C1 segment of cervical spinal cord (tissue), 14 donors: ENCODE data around the gene PALLD.
A peak's percentile ranks its signal among the peaks of the same experiment; 100 is the strongest.

ENCODE experiments used
- DNase-seq, 14 donors: peaks; one replicate each; lab custom pipeline; 2025; lab: John Stamatoyannopoulos, UW

The PALLD gene

DNA sequence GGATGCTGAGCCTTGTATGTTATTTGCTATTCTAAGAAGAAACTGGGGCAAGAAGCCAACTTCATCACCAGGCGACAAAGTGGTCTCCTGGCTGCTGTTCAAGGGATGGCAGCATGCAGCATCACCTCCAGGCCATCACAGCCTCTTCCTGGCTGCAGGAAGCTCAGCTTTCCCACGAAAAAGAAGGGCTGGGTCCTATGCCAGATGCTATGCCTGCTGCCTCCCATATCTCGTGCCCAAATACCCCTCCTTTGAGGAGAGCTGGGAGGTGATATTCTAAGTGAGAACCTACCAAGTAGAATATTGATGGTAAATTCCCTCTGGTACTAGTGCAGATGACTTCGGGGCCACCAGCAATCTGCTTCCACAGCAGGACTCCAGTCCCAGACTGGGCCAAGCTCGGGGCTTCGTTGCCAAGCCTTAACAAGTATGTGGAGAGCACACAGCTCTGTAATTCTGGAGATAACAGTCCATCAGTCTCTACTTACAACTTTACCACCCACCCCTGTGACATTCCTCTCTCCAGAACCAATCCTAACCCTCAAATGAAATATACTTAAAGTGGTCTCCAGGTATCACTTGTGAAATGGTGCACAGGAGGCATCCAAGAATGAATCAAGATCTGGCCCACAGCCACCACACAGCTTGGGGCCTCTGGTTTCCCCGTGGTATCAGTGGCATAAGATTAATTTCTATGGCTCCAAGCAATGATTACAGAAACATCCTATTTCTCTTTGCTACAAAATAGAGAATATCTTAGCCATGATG lies 149.3 kb downstream of the PALLD start:
- DNase-seq = peak in 2 of 14 donors; percentile 5 to 78

GRCh38 chr4:168647646-168648375 lies 151.0 kb downstream of the PALLD start:
- no peak for DNase-seq

GRCh38 chr4:168648494-168648893 lies 151.6 kb downstream of the PALLD start:
- DNase-seq = no peak

- no peak for DNase-seq
Measured at GRCh38 chr4:168648929-168649328, 152.1 kb downstream of the PALLD start.

GRCh38 chr4:168651374-168651773 lies 154.5 kb downstream of the PALLD start:
- DNase-seq = no peak

GRCh38 chr4:168651864-168652263 lies 155.0 kb downstream of the PALLD start:
- DNase-seq = no peak

- no peak for DNase-seq
Measured at GRCh38 chr4:168652755-168653154, 155.9 kb downstream of the PALLD start.

GRCh38 chr4:168654104-168654847 lies 157.4 kb downstream of the PALLD start:
- DNase-seq = no peak

- DNase-seq = no peak
Measured at GRCh38 chr4:168654848-168655174, 158.0 kb downstream of the PALLD start.

DNA sequence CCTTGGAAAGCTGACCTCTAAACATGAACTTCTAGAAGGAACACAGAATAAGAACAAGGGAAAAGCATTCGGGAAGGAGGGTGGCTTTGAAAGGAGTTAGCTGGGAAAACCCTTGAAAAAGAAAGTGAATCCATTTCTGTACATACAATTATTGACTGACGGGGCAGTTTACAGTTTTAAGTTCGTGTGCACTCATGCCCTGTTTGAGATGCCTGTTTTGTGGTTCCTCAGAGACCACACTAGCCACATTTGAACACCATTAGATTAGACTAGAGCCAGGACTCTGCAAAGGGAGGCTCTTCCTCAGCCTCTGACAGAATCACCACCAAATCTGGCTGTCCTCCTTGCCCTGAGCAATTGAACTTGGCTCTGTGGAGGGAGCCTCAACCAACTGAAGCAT lies 158.3 kb downstream of the PALLD start:
- no peak for DNase-seq

DNA sequence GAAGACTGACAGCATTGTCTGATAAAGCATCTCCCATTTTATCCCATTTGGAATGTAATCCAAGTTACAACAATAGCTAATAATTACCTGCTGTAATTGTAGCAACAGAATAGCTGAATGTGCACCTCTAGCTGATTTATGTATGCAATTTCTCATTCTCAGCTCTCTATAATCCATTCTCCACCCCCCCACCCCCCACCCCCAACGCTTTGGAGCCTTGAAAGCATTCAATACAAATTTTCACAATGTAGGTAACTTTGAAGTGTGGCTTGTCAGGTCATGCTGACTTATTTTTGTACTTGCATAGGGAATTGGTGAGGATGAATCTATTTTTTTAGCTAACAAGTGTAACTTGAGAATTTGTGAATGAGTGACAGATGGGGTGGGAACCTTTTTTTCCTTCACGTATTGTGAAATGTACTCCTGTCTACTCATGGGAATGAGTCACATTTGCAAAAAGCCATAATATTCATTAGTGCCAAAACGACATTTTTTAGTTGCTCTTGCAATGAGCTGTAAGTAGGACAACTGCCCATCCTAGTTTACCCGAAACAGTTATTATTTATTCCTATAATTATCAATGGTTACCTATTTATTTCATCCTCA lies 159.3 kb downstream of the PALLD start:
- DNase-seq = no peak

GRCh38 chr4:168656946-168657473 lies 160.2 kb downstream of the PALLD start:
- DNase-seq = no peak

DNA sequence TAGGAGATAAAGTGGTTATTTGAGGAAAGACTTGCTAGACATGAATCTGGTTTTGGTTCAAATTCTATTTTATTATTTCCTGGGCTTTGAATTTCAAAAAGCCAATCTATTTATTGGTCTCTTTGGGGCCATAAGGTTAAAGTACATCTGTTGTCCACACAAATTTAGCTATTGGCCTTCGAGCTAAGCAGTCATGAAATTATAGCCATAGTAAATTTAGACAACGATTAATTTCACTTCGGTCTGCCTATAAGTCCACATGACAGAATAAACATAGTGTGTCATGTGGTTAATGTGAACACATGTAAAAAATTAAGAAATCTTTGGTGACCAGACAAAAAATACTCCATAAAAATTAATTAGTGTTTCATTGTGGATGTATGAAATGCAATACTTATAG lies 161.9 kb downstream of the PALLD start:
- no peak for DNase-seq

GRCh38 chr4:168659741-168660465 lies 163.1 kb downstream of the PALLD start:
- no peak for DNase-seq

- no peak for DNase-seq
Measured at GRCh38 chr4:168662297-168662984, 165.6 kb downstream of the PALLD start.

DNA sequence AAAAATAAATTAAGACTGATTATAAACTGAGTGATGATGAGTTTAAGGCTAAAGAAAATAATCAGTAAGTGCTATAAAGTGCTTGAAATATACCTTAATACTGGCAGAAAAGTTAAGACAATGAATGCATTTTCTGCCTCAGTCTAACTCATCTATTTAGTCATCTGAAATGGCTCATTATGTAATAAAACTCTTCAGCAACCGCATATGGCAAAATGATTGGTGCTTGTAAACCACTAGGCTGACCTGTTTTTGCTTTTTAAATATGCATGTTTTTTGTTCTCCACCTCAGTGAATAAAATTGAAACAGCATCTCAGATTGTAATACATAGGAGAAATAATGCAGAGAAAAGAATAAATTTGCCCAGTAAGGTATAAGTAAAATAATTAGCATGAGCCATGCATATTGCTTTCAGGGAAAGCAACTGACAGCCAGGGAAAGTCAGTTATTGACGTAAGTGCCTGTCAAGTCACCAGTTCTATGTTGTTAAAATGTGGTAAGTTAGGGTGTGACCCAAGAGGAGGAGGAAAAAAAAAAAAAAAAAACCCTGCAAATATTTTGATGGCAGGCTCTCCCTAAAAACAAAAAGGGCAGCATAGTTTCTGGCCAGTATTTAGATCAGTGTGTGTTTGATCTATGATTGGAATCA lies 167.5 kb downstream of the PALLD start:
- no peak for DNase-seq

DNA sequence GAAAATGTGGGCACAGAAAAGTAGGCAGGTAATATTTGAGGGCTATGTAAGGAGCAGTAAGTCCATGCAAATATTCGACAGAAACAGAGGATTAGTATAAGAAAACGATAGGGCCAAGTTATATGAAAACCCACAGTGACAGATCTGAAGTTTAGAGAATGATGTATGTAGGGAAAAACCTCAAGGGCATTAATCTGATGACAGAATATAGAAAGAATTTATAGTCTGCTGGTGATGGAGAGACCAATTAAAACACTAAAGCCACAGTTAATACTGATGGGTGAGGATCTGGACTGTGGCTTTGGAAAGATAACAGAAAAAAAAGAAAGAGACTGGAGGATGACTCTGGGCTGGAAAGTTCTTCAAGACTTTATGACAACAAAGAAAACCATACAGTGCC lies 169.7 kb downstream of the PALLD start:
- no peak for DNase-seq

DNA sequence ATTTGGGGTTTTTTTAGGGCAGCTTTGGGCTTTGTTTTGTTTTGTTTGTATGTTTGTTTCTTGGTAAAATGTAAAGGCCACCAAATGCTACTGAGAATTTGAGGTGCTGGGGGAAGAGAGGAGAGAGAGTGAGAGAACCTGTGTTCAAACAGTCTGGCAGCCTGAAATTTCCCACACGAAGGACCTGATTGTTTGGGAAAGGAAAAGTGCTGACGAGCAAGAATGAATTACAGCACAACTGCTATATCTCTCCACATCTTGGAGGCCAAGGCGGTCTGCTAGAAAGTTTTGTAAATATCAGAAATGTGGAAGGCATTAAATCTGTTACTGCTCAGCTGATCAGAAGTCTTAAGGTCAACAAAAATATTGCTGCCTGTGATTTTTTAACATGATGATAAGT lies 170.5 kb downstream of the PALLD start:
- DNase-seq = no peak

DNA sequence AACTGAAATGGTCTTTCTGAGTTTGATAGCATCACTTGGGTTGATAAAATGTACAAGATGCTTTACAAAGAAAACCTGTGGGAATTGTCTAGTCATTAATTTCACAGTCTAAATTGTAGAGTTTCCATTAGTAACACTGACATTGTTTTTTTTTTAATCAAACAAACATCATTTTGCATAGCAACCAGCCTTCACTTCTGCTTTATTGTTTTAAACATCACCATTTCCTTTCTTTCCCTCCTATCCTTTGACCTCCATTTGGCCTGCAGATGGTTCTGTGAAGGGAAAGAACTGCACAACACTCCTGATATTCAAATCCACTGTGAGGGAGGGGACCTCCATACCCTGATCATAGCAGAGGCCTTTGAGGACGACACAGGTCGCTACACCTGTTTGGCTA lies 171.1 kb downstream of the PALLD start:
- DNase-seq = no peak

- DNase-seq = no peak
Measured at GRCh38 chr4:168673476-168673875, 176.6 kb downstream of the PALLD start.
